NK-92 (cell line): ENCODE measurements around the gene FBXO9.

Source experiments
- DNase-seq: peaks from one replicate; lab custom pipeline; 2025; ENCODE audit not compliant: unreplicated experiment; lab: John Stamatoyannopoulos, UW

FBXO9 gene

DNA sequence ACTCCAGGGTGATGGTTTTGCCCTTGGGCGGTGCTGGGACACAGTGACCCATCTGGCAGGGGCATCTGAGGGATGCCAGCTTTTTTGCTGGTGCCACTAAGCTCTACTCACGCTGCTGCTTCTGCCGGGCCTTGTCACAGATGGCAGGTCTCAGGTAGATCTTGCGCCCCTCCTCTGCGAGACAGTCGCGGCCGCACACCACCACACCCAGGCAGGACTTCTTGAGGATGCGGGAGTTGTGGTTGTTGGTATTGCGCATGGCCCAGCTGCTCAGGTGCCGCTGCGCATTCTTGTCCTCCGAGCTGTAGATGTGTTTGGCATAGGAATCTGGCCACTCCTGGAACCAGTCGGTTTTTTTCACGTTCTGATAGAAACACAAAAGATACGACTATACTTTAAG is 68.8 kb downstream of the FBXO9 start:
- DNase-seq: no peak

DNA sequence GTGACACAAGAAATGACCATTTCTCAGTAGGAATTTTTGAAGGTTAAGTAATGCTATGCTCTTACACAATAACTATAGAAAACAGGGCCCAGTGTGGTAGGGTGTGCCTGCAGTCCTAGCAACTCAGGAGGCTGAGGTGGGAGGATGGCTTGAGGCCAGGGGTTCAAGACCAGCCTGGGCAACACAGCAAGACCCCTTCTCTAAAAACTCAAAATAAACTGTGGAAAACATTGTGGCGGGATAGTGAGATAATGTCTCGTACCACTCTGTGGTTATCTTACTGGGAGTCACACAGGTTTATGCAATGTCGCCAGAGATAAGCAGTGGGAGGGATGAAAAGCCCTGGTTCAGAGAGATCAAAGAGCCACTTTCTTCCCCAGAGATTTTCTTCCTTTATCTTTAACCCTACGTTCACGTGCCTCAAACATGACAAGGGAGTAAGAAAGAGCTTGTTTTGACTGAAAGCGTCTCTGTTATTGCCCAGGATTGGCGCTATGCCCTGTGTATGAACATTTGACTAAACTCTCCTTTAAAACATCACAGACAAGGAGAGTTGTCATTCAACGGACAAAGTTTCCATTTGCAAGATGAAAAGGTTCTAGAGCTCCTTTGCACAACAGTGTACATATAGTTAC is 69.5 kb downstream of the FBXO9 start:
- DNase-seq: no peak

DNA sequence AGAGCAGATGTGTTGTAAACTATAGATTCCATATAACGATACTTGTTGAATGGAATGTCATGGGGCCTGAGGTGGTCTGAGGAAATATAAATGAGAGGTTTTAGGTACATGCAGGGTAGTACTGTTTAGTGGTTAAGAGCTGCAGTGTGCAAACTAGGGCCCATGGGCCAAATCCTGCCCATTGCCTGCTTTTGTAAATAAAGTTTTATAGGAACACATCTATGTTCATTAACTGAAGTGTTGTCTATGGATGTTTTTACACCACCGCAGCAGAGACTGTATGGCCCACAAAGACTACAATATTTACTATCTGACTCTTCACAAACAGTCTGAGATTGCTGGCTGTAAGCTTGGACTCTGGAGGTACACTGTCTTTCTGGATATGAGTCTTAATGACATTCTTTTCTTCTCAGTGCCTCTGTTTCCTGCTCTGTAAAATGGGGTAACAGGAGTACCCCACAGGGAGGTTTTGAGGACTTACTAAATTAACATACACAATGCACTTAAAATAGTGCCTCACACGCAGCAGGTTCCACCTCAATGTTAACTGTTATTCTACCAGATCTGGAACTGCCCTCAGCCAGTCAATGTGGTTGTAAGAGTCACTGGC is 70.9 kb downstream of the FBXO9 start:
- DNase-seq: no peak

DNA sequence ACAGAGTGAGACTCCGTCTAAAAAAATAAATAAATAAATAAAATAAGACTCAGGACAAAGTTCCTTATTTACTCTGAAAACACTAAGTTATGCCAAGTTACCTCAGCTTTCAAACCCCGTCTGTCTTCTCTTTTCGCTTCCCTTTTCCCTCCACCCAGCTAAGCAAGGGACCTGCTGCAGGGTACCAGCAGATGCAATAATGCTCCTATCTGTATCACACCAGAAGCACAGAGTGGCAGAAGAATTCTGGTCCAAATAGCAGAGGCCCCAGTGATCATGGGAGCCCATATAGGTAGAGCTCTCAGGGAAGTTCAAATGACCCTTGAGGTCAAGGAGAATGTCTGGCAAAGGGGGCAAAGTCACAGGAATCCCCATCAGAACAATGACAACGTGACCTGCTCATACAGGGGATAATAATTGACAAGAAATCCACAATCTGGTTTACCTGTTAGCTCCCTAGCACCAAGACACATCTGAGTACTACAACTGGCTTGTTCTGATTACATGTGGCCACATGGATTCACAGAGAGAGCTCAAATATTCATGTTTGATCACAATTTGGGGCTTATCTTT is 74.7 kb downstream of the FBXO9 start:
- DNase-seq: no peak

DNA sequence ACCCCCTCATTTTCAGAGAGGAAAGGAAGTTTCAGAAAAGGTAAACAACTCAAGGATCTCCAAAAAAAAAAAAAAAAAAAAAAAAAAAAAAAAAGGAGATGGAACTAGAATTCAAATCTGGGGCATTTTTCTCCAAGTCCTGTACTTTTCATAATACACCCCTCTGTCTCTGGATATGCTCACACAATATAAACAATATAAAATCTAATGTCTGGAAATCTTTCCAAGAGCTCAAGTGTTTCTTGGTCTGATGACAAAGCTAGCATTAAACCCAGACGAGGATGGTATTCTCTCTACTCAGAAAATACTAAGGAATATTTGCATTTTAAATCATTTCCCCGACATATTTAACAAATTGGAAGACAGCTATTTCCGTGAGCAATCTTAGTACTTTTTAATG is 77.6 kb downstream of the FBXO9 start:
- DNase-seq: no peak

DNA sequence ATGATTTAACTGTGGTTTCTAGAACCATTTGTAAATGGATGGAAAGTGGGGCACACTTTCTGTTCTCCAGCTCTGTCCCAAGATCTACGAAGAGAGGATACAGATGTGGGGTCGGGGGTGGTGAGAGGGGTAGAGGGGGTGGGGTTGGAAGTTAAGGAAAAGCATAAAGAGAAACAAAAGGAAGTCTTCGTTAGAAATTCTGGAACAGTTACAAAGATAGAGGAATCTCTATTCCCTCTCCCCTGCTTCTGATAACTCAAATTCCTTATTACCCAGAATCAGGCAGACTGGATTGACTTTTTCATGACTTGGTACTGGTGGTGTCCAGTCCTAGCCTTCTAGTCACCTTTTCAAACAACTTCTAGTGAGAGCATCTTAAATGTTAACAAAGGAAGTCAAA is 78.5 kb downstream of the FBXO9 start:
- no peak for DNase-seq

DNA sequence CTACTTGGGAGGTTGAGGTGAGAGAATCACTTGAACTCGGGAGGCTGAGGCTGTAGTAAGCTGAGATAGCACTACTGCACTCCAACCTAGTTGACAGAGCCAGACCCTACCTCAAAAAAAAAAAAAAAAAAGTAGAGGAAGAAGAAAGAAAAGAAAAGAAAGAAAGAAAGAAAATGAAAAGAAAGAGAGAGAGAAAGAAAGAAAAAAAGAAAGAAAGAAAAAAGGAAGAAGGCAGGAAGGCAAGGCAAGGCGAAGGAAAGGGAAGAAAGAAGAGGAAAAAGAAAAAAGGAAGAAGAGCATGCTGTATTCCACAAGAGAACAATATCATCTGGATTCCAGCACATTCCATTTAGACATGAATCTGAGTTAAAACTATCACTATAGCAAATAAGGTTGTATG is 79.6 kb downstream of the FBXO9 start:
- no peak for DNase-seq

DNA sequence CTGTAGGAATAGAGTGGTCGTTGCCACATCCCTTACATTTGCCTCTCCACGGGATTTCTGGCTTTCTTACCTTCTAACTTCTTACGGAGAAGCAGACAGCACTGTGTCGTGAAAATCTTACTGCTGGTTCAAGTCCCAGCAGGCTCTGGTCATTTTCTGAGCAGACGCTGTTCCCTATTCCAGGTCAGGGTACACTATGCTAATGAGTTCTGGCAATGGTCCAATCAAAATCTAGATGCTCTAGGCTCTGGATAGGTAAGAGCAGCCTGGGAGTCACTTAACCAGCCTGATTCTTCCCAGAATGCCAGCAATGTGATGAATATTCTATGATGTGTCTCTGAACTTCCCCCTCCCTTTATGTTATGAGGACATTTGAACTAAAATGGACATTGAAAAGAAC is 83.5 kb downstream of the FBXO9 start, which contains the start of gene GCM1:
Gene GCM1 (minus strand): TSS at position 158 of the 400 bp plus-strand sequence. CDS start 3,209 bp downstream, outside the sequence.
- DNase-seq: no peak
